HG03025 (cell line): ENCODE data around the gene F7.

Source experiments
- ATAC-seq: cut with Tn5 transposase; IDR thresholded peaks from one replicate; pipeline ENCODE4 v1.9.1; 2021; ENCODE audit warnings: mild to moderate bottlenecking, moderate library complexity; ENCODE audit not compliant: unreplicated experiment, low FRiP score

F7 gene

GRCh38 chr13:113166681-113167080 is 61.1 kb downstream of the F7 start:
- ATAC-seq, result no peak

GRCh38 chr13:113167155-113167554 is 61.6 kb downstream of the F7 start:
- ATAC-seq, result no peak

GRCh38 chr13:113167575-113167974 is 62.0 kb downstream of the F7 start:
- no peak for ATAC-seq

GRCh38 chr13:113168211-113168610 is 62.6 kb downstream of the F7 start:
- ATAC-seq, result no peak

GRCh38 chr13:113169277-113170272 is 64.0 kb downstream of the F7 start:
- no peak for ATAC-seq
